WERI-Rb-1 (cell line): ENCODE measurements around the gene UGT1A6.

Experiments used
- DNase-seq: peaks from one replicate; pipeline ENCODE4 v3.0.0-alpha.2; 2020
- H3K27ac ChIP-seq: fragments of 250-450 bp; sonication (Bioruptor Pico); 2 replicates; pipeline ENCODE4 v1.5.1; 2020; ENCODE audit warnings: mild to moderate bottlenecking, moderate library complexity
- H3K27me3 ChIP-seq: fragments of 250-450 bp; sonication (Bioruptor Pico); 2 replicates; pipeline ENCODE4 v1.5.1; 2021; ENCODE audit warnings: mild to moderate bottlenecking, low read depth, moderate library complexity; ENCODE audit not compliant: insufficient read depth, severe bottlenecking
- H3K36me3 ChIP-seq: fragments of 250-450 bp; sonication (Bioruptor Pico); 2 replicates; pipeline ENCODE4 v1.5.1; 2020; ENCODE audit warnings: mild to moderate bottlenecking, moderate library complexity
- H3K4me3 ChIP-seq: 2 replicates; pipeline ENCODE4 v1.5.1; 2011; ENCODE audit warnings: low read depth, mild to moderate bottlenecking, control low read depth, low read length
- H3K9me3 ChIP-seq: fragments of 250-450 bp; sonication (Bioruptor Pico); 2 replicates; pipeline ENCODE4 v1.5.1; 2021; ENCODE audit warnings: mild to moderate bottlenecking, moderate library complexity; ENCODE audit not compliant: severe bottlenecking
- CTCF ChIP-seq: IDR thresholded peaks from 2 replicates; pipeline ENCODE4 v1.5.1; 2011; ENCODE audit warnings: low read depth, mild to moderate bottlenecking, control low read depth, inconsistent platforms, low read length

UGT1A6 gene

DNA sequence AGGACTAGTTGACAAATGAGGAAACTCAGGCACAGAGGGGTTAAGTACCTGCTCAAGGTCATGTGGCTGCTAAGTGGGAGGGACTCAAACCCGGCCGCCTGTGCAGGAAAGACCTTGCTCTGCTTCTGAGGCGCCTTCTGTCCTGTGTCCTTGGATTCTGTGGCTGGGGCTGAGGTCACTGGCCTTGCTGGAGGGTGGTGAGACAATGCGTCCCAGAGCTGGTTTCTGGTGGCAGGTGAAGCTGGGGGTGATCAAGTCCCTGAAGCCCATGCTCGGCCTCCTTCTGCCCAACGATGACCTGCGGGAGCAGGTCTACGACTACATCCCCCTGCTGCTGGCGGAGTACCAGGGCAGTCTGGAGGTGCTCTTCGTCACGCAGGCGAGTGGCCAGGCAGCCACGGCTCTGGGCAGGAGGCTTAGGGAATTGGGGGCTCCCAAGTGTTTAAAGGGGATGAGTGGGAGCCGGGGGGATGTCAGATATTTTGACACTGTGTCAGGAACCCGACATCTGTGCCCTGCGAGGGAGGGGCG lies 101.5 kb downstream of the UGT1A6 start:
- no peak overlapping the region for H3K4me3 ChIP-seq
- no peaks in the 10 kb centered on the region for H3K9me3 ChIP-seq
- DNase-seq, result no peak
- H3K27me3 ChIP-seq, result no peaks in the 10 kb centered on the region
- no peaks in the 10 kb centered on the region for H3K36me3 ChIP-seq
- TF ChIP-seq CTCF, result no peak
- H3K27ac ChIP-seq, result no peak overlapping the region

GRCh38 chr2:233795735-233796171 lies 103.1 kb downstream of the UGT1A6 start:
- no peaks in the 10 kb centered on the region for H3K36me3 ChIP-seq
- no peak overlapping the region for H3K4me3 ChIP-seq
- peaks cover 4% of the 10 kb centered on the region for H3K9me3 ChIP-seq
- TF ChIP-seq CTCF, result no peak
- no peaks in the 10 kb centered on the region for H3K27me3 ChIP-seq
- no peak overlapping the region for H3K27ac ChIP-seq
- no peak for DNase-seq

DNA sequence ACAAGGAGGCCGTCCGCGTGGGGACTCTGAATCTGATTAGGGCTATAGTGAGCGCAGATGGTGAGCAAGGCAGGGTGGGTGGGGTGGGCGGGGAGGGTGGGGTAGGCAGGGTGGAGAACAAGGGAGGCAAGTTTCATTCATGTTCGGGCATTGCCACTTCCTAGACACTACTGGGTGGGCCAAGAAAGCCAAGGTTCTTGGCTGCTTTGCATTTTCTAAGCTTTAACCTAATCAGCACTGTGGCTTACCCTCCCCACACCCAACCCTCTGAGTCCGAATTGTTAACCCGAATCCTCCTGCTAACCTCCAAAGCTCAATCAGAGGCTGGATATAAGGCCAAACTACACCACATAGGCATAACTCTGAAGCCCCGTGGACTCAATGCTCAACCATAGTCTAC lies 103.6 kb downstream of the UGT1A6 start:
- TF ChIP-seq CTCF, result no peak
- Histone ChIP-seq H3K9me3 (peaks cover 4% of the 10 kb centered on the region), H3K36me3 (no peaks in the 10 kb centered on the region), H3K27ac (no peak overlapping the region), H3K27me3 (no peaks in the 10 kb centered on the region), H3K4me3 (no peak overlapping the region)
- no peak for DNase-seq

- DNase-seq, result peak; percentile 1
- no peaks in the 10 kb centered on the region for H3K36me3 ChIP-seq
- H3K4me3 ChIP-seq, result no peak overlapping the region
- no peak for TF ChIP-seq CTCF
- peaks cover 4% of the 10 kb centered on the region for H3K9me3 ChIP-seq
- no peak overlapping the region for H3K27ac ChIP-seq
- H3K27me3 ChIP-seq, result no peaks in the 10 kb centered on the region
Observed at GRCh38 chr2:233798335-233799086, 105.8 kb downstream of the UGT1A6 start.

GRCh38 chr2:233799087-233799665 lies 106.5 kb downstream of the UGT1A6 start:
- peak; percentile 11 for DNase-seq
- Histone ChIP-seq H3K27ac (no peak overlapping the region), H3K4me3 (no peak overlapping the region), H3K9me3 (peaks cover 4% of the 10 kb centered on the region), H3K36me3 (no peaks in the 10 kb centered on the region), H3K27me3 (no peaks in the 10 kb centered on the region)
- TF ChIP-seq CTCF, result no peak
